GM12878 (cell line): Measurements from ENCODE around the gene HMGN5. TPM values are rescaled to one million over a fixed set of nuclear protein-coding genes. Genes with fewer than 3 reads are reported as not detected.

Source experiments
- ATAC-seq: fragments of 200-7000 bp; cut with Tn5 transposase; 3 replicates; pipeline ENCODE4 v1.9.1; 2020; ENCODE audit warnings: mild to moderate bottlenecking, moderate library complexity
- BruUV-seq: library from RNA; stranded (reverse); fragments of 400-500 nt; replicated peaks from 2 replicates; lab custom pipeline; 2021; lab: Mats Ljungman, UMichigan
- CTCF ChIA-PET: fragments of 300-600 bp; sonication (Branson Sonifier 250); formaldehyde crosslinking; extraction: SDS; loops from one replicate; lab custom pipeline; 2021; ENCODE audit warnings: inconsistent platforms; lab: Yijun Ruan, JAX
- POLR2A ChIA-PET: fragments of 350-600 bp; formaldehyde crosslinking; extraction: SDS; loops from one replicate; lab custom pipeline; 2021; ENCODE audit warnings: inconsistent platforms; lab: Charles Lee
- RAD21 ChIA-PET: fragments of 300-600 bp; sonication (Branson Sonifier 250); formaldehyde crosslinking; loops from one replicate; lab custom pipeline; 2023; ENCODE audit warnings: antibody characterized with exemption; ENCODE audit not compliant: unreplicated experiment; lab: Charles Lee
- SMC1A ChIA-PET: fragments of 300-600 bp; sonication (Branson Sonifier 250); formaldehyde crosslinking; loops from one replicate; lab custom pipeline; 2023; ENCODE audit not compliant: unreplicated experiment, uncharacterized antibody; lab: Charles Lee
- DNase-seq: peaks from one replicate; pipeline ENCODE4 v3.0.0-alpha.2; 2011; ENCODE audit warnings: low read depth, low spot score
- FAIRE-seq: peaks from 3 replicates; lab custom pipeline; 2011; peaks lifted over from hg19 to GRCh38; lab: Jason Lieb, UNC
- H2AFZ ChIP-seq: 2 replicates; pipeline ENCODE4 v1.6.0; 2011; ENCODE audit warnings: low read depth, low read length, control low read depth; ENCODE audit not compliant: control insufficient read depth
- H3K27ac ChIP-seq: 2 replicates; pipeline ENCODE4 v1.5.1; 2011; ENCODE audit warnings: control low read depth; ENCODE audit not compliant: control insufficient read depth, insufficient read depth
- H3K27me3 ChIP-seq, 2 experiments: replicated peaks in 1 of 2; 2 replicates each; pipeline versions ENCODE4 v1.6.0 to v1.6.1; 2011; ENCODE audit warnings: low read length in 1 of 2; ENCODE audit not compliant: control insufficient read depth in 2 of 2, insufficient read depth in 2 of 2
- H3K36me3 ChIP-seq, 2 experiments: 2 replicates each; pipeline ENCODE4 v1.5.1; 2011; ENCODE audit warnings: low read length in 1 of 2; ENCODE audit not compliant: control insufficient read depth in 2 of 2, insufficient read depth in 2 of 2
- H3K4me1 ChIP-seq: 2 replicates; pipeline ENCODE4 v1.6.1; 2011; ENCODE audit warnings: mild to moderate bottlenecking, low read length, moderate library complexity, mixed read lengths; ENCODE audit not compliant: control insufficient read depth, insufficient read depth
- H3K4me2 ChIP-seq: 2 replicates; pipeline ENCODE4 v1.6.0; 2011; ENCODE audit warnings: control low read depth; ENCODE audit not compliant: control insufficient read depth, insufficient read depth
- H3K4me3 ChIP-seq: fragments of 200-600 bp; sonication (generic); 2 replicates; pipeline ENCODE4 v1.5.1; 2016
- H3K79me2 ChIP-seq: 2 replicates; pipeline ENCODE4 v1.6.0; 2011; ENCODE audit warnings: low read length; ENCODE audit not compliant: control insufficient read depth, insufficient read depth
- H3K9ac ChIP-seq: 2 replicates; pipeline ENCODE4 v1.8.0; 2011; ENCODE audit warnings: low read length, control low read depth, mixed read lengths; ENCODE audit not compliant: control insufficient read depth, insufficient read depth
- H3K9me3 ChIP-seq: replicated peaks from 3 replicates; pipeline ENCODE4 v1.5.1; 2011; ENCODE audit warnings: mild to moderate bottlenecking, low read length; ENCODE audit not compliant: control insufficient read depth, insufficient read depth
- H4K20me1 ChIP-seq: 2 replicates; pipeline ENCODE4 v1.6.0; 2011; ENCODE audit not compliant: control insufficient read depth, insufficient read depth
- ATF3 ChIP-seq: IDR thresholded peaks from 2 replicates; pipeline ENCODE4 v1.6.1; 2011; ENCODE audit warnings: low read depth, mild to moderate bottlenecking, low read length, moderate library complexity, borderline replicate concordance; ENCODE audit errors: extremely low read depth
- CHD1 ChIP-seq: IDR thresholded peaks from 2 replicates; pipeline ENCODE4 v1.6.1; 2012; ENCODE audit warnings: low read depth, low read length, improper control_type of control experiment
- CREM ChIP-seq: IDR thresholded peaks from 2 replicates; pipeline ENCODE4 v1.6.1; 2014; ENCODE audit warnings: antibody characterized with exemption, low read depth
- NR2C1 ChIP-seq: fragments of 450-650 bp; IDR thresholded peaks from 2 replicates; pipeline ENCODE4 v1.6.1; 2017; ENCODE audit warnings: antibody characterized with exemption, mild to moderate bottlenecking, moderate library complexity
- SRF ChIP-seq, 2 experiments: IDR thresholded peaks; 2 replicates each; pipeline ENCODE4 v1.6.1; 2011; ENCODE audit warnings: low read depth in 2 of 2, low read length in 2 of 2, mild to moderate bottlenecking in 1 of 2, moderate library complexity in 1 of 2
- WGBS: methylation state at CpG from one replicate; pipeline ENCODE4 v1.1.6; 2016; ENCODE audit warnings: low lambda C conversion rate; ENCODE audit not compliant: insufficient replicate concordance, insufficient coverage; ENCODE audit errors: missing lambda C conversion rate; 5-methylcytosine and 5-hydroxymethylcytosine counted together
- in situ Hi-C: fragments of 300-500 bp; cut with MboI; formaldehyde crosslinking; loops from 9 replicates; pipeline ENCODE4 v1.14.3; 2018; ENCODE audit warnings: mixed read lengths
- intact Hi-C: fragments of 100-400 bp; cut with micrococcal nuclease; formaldehyde crosslinking; loops from one replicate; pipeline ENCODE4 v1.14.2; 2022; ENCODE audit not compliant: unreplicated experiment
- polyA plus RNA-seq, 11 experiments: library from polyadenylated mRNA; depleted of rRNA in 4 of 11; unstranded in 6 of 11; stranded (reverse) in 5 of 11; fragments of >200 nt; fragmentation: Nextera tagmentation in 4 of 11; fragmentation: Illumina TruSeq in 1 of 11; extraction: Ambion mirVana in 4 of 11; extraction: Trizol in 1 of 11; gene quantifications; 1 replicate in 1 of 11; 2 replicates in 10 of 11; pipeline versions ENCODE4 v1.2.1 to v1.2.3, GENCODE V29; 2011 to 2016; ENCODE audit warnings: inconsistent platforms in 2 of 11, missing spikeins in 2 of 11, low read depth in 1 of 11
- total RNA-seq, 4 experiments: library from RNA; depleted of rRNA in 3 of 4; stranded (reverse); fragments of >200 nt in 3 of 4; fragmentation: Illumina TruSeq in 1 of 4; extraction: Trizol in 1 of 4; gene quantifications; 2 replicates each; pipeline versions ENCODE4 v1.2.1 to v1.2.3, GENCODE V29; 2013 to 2021

HMGN5 gene
- total and polyA plus RNA-seq, 10 of the 15 experiments (the other 5 are each of a cell fraction or from before 2014, with no cell fraction given) = 3.5 to 93.6 (median 29.7) TPM

- TF ChIP-seq CHD1 (no peak), CREM (no peak), ATF3 (no peak)
- no peak overlapping the region for H3K9ac ChIP-seq
- H4K20me1 ChIP-seq = no peaks in the 10 kb centered on the region
- H3K4me1 ChIP-seq = no peaks in the 10 kb centered on the region
- ChIA-PET POLR2A (no interaction called here), CTCF (interaction anchor here (1.0 kb wide), 1 partner anchor 79 kb away, joined by 3 read pairs; no protein-coding TSS in a partner anchor), RAD21 (no interaction called here), SMC1A (no interaction called here)
- no peak overlapping the region for H2AFZ ChIP-seq
- H3K36me3 ChIP-seq = no peaks in the 10 kb centered on the region
- no peaks in the 10 kb centered on the region for H3K27me3 ChIP-seq
- H3K4me3 ChIP-seq = no peak overlapping the region
- H3K27ac ChIP-seq = no peak overlapping the region
- ATAC-seq (no peak), FAIRE-seq (no peak), DNase-seq (no peak)
- H3K9me3 ChIP-seq = no peaks in the 10 kb centered on the region
- BruUV-seq = TSS peak; percentile 99
- no peak overlapping the region for H3K4me2 ChIP-seq
- WGBS = 38% methylated on average over 2 of the region's 2 CpGs
- intact Hi-C loops (no loop called here), in situ Hi-C loops (no loop called here)
- H3K79me2 ChIP-seq = no peaks in the 10 kb centered on the region; the same call in none of the 2 replicates
Observed at GRCh38 chrX:81114757-81115156, 87.0 kb downstream of the HMGN5 start.

- in situ Hi-C loops (no loop called here), intact Hi-C loops (no loop called here)
- H3K27me3 ChIP-seq = no peaks in the 10 kb centered on the region
- ChIA-PET POLR2A (no interaction called here), SMC1A (no interaction called here)
- ATAC-seq = no peak
- H3K36me3 ChIP-seq = no peaks in the 10 kb centered on the region
- BruUV-seq = no TSS peak
- DNase-seq = no peak
- TF ChIP-seq CHD1 (no peak), NR2C1 (no peak), SRF (IDR thresholded peaks at IDR 0.05; ENCODE audit: low read depth in 2 of 2, low read length in 2 of 2) (no peak)
- TF ChIP-seq, all 136 proteins: peak for 0
- WGBS = 45% methylated on average over 3 of the region's 3 CpGs
- no peaks in the 10 kb centered on the region; the same call in 2 of the 3 replicates for H3K9me3 ChIP-seq
- H3K27ac ChIP-seq = no peak overlapping the region
- ChIA-PET RAD21 (no interaction called here), CTCF (no interaction called here)
- no peaks in the 10 kb centered on the region for H4K20me1 ChIP-seq
- H3K9ac ChIP-seq = no peak overlapping the region
- H3K79me2 ChIP-seq = no peaks in the 10 kb centered on the region
- H3K4me3 ChIP-seq = no peak overlapping the region
- no peak overlapping the region for H3K4me2 ChIP-seq
- H2AFZ ChIP-seq = no peak overlapping the region
- no peaks in the 10 kb centered on the region for H3K4me1 ChIP-seq
- FAIRE-seq = no peak
Observed at GRCh38 chrX:81110286-81110685, 91.4 kb downstream of the HMGN5 start.
